GM19035 (cell line): ENCODE results near the gene SLC22A23.

Source experiments
- ATAC-seq: cut with Tn5 transposase; IDR thresholded peaks from one replicate; pipeline ENCODE4 v1.9.1; 2021; ENCODE audit not compliant: unreplicated experiment

SLC22A23 gene

GRCh38 chr6:3273707-3274521 is 182.9 kb downstream of the SLC22A23 start:
- ATAC-seq, result no peak

- no peak for ATAC-seq
Observed at GRCh38 chr6:3272911-3273547, 183.8 kb downstream of the SLC22A23 start.

- no peak for ATAC-seq
Observed at GRCh38 chr6:3271756-3272155, 185.1 kb downstream of the SLC22A23 start.

GRCh38 chr6:3270258-3270657 is 186.6 kb downstream of the SLC22A23 start:
- ATAC-seq, result no peak

DNA sequence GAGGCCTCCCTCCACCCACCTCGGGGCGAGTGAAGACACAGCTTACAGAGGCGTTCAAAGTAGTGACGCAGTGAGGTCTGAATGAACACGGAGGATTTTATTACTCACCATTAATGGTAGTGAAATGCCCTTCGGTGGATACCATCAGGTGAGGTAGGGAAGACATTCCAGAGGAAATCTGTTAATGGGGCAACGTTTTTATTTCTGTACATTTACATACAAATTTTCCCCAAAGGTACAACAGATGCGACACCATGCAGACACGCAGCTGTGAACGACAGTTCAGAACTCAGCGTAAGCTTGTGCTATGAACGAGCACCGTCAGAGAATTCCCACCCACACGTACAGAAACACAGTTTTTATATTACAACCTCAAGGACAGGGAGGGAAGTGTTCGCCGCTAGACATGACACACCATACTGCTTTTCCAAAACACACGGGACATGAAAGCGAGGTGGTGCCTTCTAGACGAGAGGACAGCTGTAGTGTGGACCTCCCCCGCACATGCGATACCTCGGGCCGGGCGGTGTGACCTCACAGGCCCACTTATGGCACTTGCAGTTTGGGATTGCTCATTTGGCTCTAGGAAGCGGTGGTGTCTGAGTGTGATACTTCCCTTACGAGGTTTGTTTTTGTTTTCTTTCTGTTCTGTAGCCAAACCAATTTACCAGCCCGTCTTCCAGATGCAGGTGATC is 187.4 kb downstream of the SLC22A23 start:
- ATAC-seq, result no peak

- no peak for ATAC-seq
Observed at GRCh38 chr6:3268680-3269079, 188.2 kb downstream of the SLC22A23 start.

GRCh38 chr6:3267162-3267561 is 189.7 kb downstream of the SLC22A23 start:
- no peak for ATAC-seq

DNA sequence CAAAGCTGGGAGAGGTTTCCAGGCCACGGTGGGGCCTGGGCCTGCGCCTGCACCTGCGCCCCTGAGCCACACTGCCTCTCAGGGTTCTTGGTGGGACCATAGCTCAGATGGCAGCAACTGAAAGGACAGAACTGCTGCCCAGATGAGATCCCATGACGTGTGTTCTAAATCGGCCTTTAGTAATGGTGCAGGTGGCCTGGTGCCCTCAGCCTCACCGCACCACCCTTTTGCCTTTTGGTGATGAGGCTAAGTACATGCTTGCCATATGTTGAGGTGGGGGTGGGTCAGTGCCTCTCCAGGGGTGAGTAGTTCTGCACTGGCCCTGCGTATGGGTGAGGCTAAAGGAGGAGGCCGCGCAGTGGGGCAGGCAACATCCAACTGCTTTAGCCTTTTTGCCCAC is 190.7 kb downstream of the SLC22A23 start:
- ATAC-seq, result no peak

GRCh38 chr6:3265671-3266070 is 191.2 kb downstream of the SLC22A23 start:
- ATAC-seq, result no peak

- ATAC-seq, result no peak
Observed at GRCh38 chr6:3264356-3264755, 192.5 kb downstream of the SLC22A23 start.

GRCh38 chr6:3263096-3263495 is 193.8 kb downstream of the SLC22A23 start:
- ATAC-seq, result no peak

GRCh38 chr6:3261921-3262320 is 194.9 kb downstream of the SLC22A23 start:
- no peak for ATAC-seq

DNA sequence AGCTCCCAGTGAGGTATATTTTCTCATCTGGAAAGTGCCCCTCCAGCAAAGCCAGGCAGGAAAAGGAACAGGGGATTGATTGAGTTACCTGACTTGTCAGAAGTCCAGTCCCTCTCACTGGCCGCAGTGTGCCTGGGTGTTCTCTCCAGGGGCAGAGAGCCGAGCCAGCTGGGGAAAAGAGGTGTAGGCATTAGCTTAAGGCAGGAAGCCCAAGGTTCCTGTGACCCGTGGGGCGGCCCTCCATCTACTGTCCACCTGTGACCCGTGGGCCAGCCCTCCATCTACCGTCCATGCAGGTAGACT is 195.4 kb downstream of the SLC22A23 start:
- ATAC-seq, result no peak

- no peak for ATAC-seq
Observed at GRCh38 chr6:3260772-3261517, 195.9 kb downstream of the SLC22A23 start.

GRCh38 chr6:3260296-3260695 is 196.6 kb downstream of the SLC22A23 start:
- ATAC-seq, result no peak

DNA sequence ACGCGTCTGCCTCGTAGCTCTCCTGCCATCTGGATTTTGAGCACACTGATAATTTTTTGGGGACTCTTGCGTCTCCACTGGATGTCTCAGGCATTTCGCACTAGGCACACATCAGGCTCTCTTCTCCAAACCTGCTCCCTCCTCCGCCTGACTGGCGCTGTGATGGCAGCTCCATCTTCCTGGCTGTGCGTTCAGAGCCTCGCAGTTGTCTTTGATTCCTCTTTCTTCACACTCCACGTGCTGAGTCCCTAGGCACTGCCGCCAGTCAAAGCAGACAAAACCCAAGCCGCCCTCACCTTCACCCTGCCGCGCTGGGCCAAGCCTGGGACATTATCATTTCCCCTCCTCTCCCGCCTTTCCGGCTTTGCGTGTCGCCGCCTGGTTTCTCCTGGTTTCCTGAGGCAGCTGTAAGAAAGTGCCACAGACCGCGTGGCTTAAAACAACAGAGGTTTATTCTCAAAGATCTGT is 197.3 kb downstream of the SLC22A23 start:
- peak; percentile 31 for ATAC-seq

GRCh38 chr6:3258720-3259490 is 197.9 kb downstream of the SLC22A23 start, which contains the start of gene PSMG4:
Gene PSMG4 (plus strand): TSS chr6:3258947. CDS start chr6:3259023, 76 bp downstream.
- ATAC-seq, result peak; percentile 71

GRCh38 chr6:3258201-3258600 is 198.6 kb downstream of the SLC22A23 start:
- no peak for ATAC-seq

DNA sequence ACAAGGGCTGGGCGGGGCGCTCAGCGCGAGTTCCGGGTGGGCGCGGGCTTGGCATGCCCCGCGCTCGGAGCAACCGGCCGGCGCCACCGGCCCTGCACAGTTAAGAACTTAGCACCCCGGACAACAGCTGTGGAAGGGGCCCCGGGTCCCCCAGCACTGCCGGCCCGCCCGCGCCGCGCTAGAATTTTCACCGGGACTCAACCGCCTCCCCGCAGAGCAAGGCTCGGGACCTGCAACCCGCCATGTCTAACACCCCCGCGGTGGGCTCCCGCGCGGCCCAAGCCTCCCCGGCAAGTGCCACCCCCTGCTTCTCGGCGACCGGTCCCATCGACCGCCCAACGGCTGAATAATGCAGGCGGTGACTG is 203.3 kb downstream of the SLC22A23 start:
- ATAC-seq, result no peak

GRCh38 chr6:3252861-3253596 is 203.8 kb downstream of the SLC22A23 start:
- ATAC-seq, result no peak
